C4-2B (cell line): ENCODE data around the gene SECISBP2.

Experiments used
- H3K27ac ChIP-seq: fragments of 450-650 bp; 2 replicates; pipeline ENCODE4 v1.5.1; 2017
- ZFX ChIP-seq: fragments of 450-650 bp; IDR thresholded peaks from 2 replicates; pipeline ENCODE4 v1.6.1; 2017
- TF ChIP-seq, protein P1 (sequence below): fragments of 450-650 bp; conservative IDR thresholded peaks from 2 replicates; pipeline ENCODE4 v1.5.1; 2017; ENCODE audit warnings: mild to moderate bottlenecking

The SECISBP2 gene

GRCh38 chr9:89376286-89376685 lies 58.0 kb downstream of the SECISBP2 start:
- H3K27ac ChIP-seq = no peak overlapping the region
- no peak for TF ChIP-seq ZFX
- TF ChIP-seq, protein P1, sequence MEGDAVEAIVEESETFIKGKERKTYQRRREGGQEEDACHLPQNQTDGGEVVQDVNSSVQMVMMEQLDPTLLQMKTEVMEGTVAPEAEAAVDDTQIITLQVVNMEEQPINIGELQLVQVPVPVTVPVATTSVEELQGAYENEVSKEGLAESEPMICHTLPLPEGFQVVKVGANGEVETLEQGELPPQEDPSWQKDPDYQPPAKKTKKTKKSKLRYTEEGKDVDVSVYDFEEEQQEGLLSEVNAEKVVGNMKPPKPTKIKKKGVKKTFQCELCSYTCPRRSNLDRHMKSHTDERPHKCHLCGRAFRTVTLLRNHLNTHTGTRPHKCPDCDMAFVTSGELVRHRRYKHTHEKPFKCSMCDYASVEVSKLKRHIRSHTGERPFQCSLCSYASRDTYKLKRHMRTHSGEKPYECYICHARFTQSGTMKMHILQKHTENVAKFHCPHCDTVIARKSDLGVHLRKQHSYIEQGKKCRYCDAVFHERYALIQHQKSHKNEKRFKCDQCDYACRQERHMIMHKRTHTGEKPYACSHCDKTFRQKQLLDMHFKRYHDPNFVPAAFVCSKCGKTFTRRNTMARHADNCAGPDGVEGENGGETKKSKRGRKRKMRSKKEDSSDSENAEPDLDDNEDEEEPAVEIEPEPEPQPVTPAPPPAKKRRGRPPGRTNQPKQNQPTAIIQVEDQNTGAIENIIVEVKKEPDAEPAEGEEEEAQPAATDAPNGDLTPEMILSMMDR = no peak

DNA sequence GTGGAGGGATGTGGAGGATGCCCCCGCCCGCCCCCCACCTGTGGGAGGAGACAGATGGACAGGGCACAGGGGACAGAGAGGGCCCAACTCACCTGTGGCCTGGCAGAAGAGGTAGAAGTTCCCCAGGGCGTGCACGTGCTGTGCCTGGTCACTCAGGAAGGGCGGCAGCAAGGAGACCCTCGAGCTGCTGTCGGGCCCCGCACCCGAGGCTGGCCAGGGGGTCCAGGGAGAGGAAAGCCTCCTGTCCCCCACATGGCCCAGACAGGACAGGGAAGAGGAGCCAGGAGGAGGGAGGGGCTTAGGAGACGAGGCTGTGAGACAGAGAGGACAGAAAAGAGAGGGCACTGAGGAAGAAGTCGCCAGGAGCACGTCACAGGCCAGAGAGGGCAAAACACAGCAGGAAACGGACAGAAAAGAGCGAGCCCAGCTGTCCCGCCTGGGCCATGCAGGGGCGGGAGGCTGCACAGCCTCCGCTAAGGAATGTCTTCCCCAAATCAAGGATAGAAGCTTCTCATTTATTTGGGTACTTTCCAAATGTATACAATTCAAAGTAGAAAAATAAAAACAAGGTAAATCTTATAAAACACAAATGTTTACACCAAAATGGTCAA lies 58.5 kb downstream of the SECISBP2 start:
- TF ChIP-seq, protein P1 = no peak
- no peak for TF ChIP-seq ZFX
- H3K27ac ChIP-seq = no peak overlapping the region

GRCh38 chr9:89377411-89377810 lies 59.1 kb downstream of the SECISBP2 start:
- H3K27ac ChIP-seq = no peak overlapping the region
- TF ChIP-seq, protein P1 = no peak
- no peak for TF ChIP-seq ZFX

GRCh38 chr9:89378541-89378940 lies 60.2 kb downstream of the SECISBP2 start:
- no peak overlapping the region for H3K27ac ChIP-seq
- TF ChIP-seq, protein P1 = no peak
- TF ChIP-seq ZFX = no peak

DNA sequence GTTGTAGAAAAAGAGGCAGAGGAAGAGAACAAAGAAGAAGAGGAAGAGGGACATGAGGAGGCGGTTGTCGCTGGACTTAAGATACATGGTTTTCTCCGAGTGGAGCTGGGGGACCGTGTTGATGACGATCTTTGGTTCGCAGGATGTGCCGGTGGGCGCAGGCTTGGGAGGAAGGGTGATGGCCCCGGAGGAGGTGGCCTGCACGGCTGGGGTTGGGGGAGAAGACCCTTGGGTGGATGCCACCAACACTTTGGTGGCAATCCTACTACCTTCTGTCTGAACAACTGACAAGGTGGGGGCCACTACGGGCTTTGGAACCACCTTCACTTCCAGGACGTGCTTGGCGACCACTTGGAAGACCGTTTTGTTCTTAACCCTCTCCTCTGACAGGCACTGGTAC lies 60.7 kb downstream of the SECISBP2 start:
- TF ChIP-seq ZFX = no peak
- TF ChIP-seq, protein P1 = no peak
- H3K27ac ChIP-seq = no peak overlapping the region

GRCh38 chr9:89379508-89380115 lies 61.3 kb downstream of the SECISBP2 start:
- H3K27ac ChIP-seq = no peak overlapping the region
- TF ChIP-seq, protein P1 = no peak
- TF ChIP-seq ZFX = no peak

DNA sequence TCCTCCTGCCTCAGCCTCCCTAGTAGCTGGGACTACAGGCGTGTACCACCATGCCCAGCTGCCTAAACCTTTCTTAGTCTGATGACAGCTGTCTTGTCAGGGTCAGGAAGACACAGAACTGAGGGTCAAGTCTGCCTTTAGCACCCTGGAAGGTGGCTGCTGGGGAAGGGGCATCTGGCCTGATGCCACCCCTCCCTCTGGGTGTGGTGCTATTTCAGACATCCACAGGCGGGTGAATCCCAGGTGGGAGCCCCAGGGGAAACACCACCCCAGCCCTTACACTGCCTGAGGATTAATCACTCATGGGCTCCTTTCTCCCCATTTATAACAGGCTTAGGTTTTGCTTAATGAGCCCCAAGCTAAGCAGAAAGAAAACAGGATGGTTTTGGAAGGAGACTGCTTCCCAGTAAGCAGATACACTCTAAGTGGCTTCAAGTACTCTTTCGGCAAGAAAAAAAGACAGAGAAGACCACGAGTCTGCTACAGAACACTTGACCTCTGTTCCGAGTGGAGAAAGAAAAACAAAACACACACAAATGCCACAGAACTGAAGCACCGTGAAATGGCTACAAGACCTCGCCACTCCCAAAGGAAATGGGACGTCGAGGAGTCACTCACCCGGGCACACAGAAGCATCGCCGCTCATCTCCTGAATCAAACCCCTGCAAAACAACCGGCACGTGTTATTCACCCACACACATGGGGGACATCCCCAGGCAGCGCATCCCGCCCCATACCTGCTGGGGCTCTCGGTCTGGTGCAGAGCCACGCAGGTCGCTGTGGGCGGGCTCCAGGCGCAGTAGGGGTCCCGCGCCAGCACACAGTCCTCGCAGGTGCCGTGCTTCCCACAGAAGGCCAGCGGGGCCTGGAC lies 62.4 kb downstream of the SECISBP2 start:
- H3K27ac ChIP-seq = no peak overlapping the region
- TF ChIP-seq, protein P1 = no peak
- no peak for TF ChIP-seq ZFX
